T-helper 17 cell (primary cell): ENCODE results near the gene IPMK. TPM values are rescaled to one million over a fixed set of nuclear protein-coding genes. Genes with fewer than 3 reads are reported as not detected.
A peak's percentile ranks its signal among the peaks of the same experiment; 100 is the strongest.

Experiments used
- ATAC-seq: fragments of 150-1000 bp; cut with Tn5 transposase; 2 replicates; pipeline ENCODE4 v1.10.0; 2021; ENCODE audit warnings: mild to moderate bottlenecking, moderate library complexity
- DNase-seq, 3 donors: peaks; one replicate each; pipeline versions ENCODE4 v3.0.0 to v3.0.0-alpha.2; 2020 to 2021
- H3K9me3 ChIP-seq: one replicate; pipeline ENCODE4 v1.7.0; 2013; ENCODE audit warnings: low read length, mild to moderate bottlenecking; ENCODE audit not compliant: control insufficient read depth, poor library complexity, severe bottlenecking
- H3K27ac Mint-ChIP-seq: one replicate; pipeline ENCODE4 v1.8.0; 2022; ENCODE audit warnings: mild to moderate bottlenecking, moderate library complexity, mixed read lengths
- H3K27me3 Mint-ChIP-seq: one replicate; pipeline ENCODE4 v1.8.0; 2022; ENCODE audit warnings: mixed read lengths
- H3K36me3 Mint-ChIP-seq: one replicate; pipeline ENCODE4 v1.8.0; 2022; ENCODE audit warnings: low read depth, mixed read lengths
- H3K4me1 Mint-ChIP-seq: one replicate; pipeline ENCODE4 v1.8.0; 2022; ENCODE audit warnings: mild to moderate bottlenecking, mixed read lengths
- H3K4me3 Mint-ChIP-seq: one replicate; pipeline ENCODE4 v1.8.0; 2022; ENCODE audit warnings: mild to moderate bottlenecking, moderate library complexity, mixed read lengths
- total RNA-seq, 4 donors: library from RNA in 2 of 4; stranded (reverse) in 2 of 4; gene quantifications; one replicate each; pipeline ENCODE4 v1.2.3 and lab custom pipeline; 2022 to 2026

Gene IPMK
- total RNA-seq (1 to 10 TPM; 3.5 to 3.8 TPM), total RNA-seq (lab: John Stamatoyannopoulos, UW) (14.0 to 15.3 reads per million in 2 donors)

DNA sequence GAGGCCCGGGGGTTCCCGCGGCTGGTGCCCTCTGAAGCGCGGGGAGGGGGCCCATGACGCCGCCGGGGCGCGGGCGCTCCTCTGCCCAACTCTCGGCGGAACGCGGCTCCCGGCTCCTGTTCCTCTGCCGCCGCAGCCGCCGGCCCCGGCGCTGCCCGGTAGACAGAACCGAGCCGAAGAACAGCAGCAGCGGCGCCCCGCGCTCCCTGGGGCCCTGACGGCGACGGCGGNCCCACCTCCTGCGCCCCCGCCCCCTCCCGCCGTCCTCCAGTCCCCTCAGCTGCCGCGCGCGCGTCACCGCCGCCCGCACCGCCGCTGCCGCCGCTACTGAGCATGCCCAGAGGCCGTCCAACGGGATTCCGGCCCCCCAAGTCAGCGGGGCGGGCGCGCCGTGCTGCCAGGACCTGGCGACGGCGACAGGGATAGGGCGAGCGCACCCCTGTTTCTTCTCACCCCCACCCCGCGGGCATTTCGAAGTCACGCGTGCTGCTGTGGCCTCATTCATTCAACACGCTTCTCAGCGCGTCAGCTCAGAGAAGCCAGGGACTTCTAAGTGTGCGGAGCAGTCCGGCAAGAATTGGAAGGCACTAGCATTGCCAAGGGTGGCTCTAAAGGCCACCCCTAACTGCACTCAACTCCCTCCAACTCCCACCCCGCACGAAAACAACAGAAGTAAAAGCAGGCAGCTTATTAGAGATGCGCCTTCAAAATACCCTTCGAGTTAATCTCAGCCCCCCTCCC, at the start of gene IPMK:
Gene IPMK, minus strand, starts transcription at position 182 of the 741 bp plus-strand sequence. CDS start 283 bp downstream, outside the sequence.
- H3K27ac Mint-ChIP-seq: peak within 1 kb of the TSS; percentile 95
- H3K9me3 ChIP-seq: no peaks in the 10 kb centered on the region
- DNase-seq: peak; percentile 96
- peaks cover 3% of the 10 kb centered on the region for H3K36me3 Mint-ChIP-seq
- peak; percentile 76 for ATAC-seq
- H3K4me1 Mint-ChIP-seq: peaks cover 24% of the 10 kb centered on the region
- H3K4me3 Mint-ChIP-seq: peak within 1 kb of the TSS; percentile 98
- H3K27me3 Mint-ChIP-seq: no peaks in the 10 kb centered on the region

- DNase-seq (no peak), ATAC-seq (no peak)
- H3K4me1 Mint-ChIP-seq: no peaks in the 10 kb centered on the region
- no peaks in the 10 kb centered on the region for H3K36me3 Mint-ChIP-seq
- H3K27me3 Mint-ChIP-seq: peaks cover 4% of the 10 kb centered on the region
- no peaks in the 10 kb centered on the region for H3K9me3 ChIP-seq
- H3K4me3 Mint-ChIP-seq: no peak overlapping the region
- no peak overlapping the region for H3K27ac Mint-ChIP-seq
Measured at GRCh38 chr10:58316874-58317273, 49.2 kb upstream of the IPMK start.

DNA sequence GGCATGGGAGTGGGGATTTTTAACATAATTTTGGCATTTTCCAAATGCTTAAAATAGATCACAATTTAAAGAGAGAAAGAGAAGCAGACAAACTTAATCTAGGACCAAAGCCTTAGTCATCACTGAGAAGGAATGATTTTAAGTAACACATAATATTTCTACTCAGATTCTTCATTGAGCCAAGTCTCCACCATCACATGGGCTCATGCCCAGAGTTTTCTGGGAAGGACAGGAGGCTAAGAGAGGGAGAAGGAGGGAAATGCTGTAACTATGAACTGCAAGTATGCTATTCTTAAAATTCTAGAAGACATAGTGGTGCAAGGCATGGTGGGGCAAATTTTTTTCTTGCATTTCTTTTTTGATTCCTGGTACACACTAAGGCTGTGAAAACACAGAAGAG, 43.3 kb upstream of the IPMK start:
- H3K4me1 Mint-ChIP-seq: no peaks in the 10 kb centered on the region
- no peak for DNase-seq
- no peaks in the 10 kb centered on the region for H3K9me3 ChIP-seq
- peaks cover 35% of the 10 kb centered on the region for H3K27me3 Mint-ChIP-seq
- H3K27ac Mint-ChIP-seq: no peak overlapping the region
- no peak overlapping the region for H3K4me3 Mint-ChIP-seq
- no peak for ATAC-seq
- H3K36me3 Mint-ChIP-seq: no peaks in the 10 kb centered on the region

DNA sequence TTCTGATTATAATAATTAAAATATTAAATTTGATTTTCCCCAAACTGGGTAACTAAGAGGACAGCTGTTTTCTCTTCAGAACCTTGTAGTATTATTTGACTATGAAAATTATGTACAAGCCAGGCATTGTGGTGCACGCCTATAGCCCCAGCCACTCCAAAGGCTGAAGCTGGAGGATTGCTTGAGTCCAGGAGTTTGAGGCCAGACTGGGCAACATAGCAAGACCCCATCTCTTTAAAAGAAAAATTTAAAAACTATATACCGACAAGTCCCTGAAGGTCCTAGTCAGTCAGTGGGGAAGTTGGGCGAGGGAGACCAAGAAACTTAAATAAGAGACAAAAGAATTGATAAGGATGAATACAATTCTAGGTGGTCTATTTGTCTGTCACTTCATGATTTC, 40.0 kb upstream of the IPMK start:
- Mint-ChIP-seq H3K4me1 (no peaks in the 10 kb centered on the region), H3K36me3 (peaks cover 2% of the 10 kb centered on the region), H3K27me3 (peaks cover 56% of the 10 kb centered on the region), H3K4me3 (no peak overlapping the region), H3K27ac (no peak overlapping the region)
- ATAC-seq: no peak
- no peak for DNase-seq
- no peaks in the 10 kb centered on the region for H3K9me3 ChIP-seq

DNA sequence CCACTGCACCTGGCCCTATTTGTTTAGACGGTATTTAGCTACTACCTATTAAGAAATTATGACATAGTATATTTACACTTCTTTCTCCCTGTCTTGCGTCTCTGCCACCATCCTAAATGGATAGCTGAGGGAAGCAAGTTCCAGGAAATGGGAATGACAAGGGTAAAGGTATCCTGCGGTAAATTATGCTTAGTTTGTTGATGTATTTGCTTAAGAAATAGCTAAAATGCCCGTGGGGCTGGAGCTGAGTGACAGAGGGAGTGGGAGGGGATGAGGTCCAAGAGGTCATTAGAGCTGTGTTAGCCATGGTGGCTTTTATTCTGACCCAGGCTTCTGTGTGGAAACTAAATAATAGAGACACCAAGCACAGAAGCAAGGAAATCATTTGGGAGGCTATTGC, 38.1 kb upstream of the IPMK start:
- DNase-seq (no peak), ATAC-seq (no peak)
- no peak overlapping the region for H3K4me3 Mint-ChIP-seq
- no peaks in the 10 kb centered on the region for H3K9me3 ChIP-seq
- H3K4me1 Mint-ChIP-seq: no peaks in the 10 kb centered on the region
- peaks cover 65% of the 10 kb centered on the region for H3K27me3 Mint-ChIP-seq
- H3K27ac Mint-ChIP-seq: no peak overlapping the region
- H3K36me3 Mint-ChIP-seq: peaks cover 2% of the 10 kb centered on the region

- no peaks in the 10 kb centered on the region for H3K9me3 ChIP-seq
- DNase-seq (no peak), ATAC-seq (no peak)
- Mint-ChIP-seq H3K27ac (peak overlapping the region; percentile 24), H3K27me3 (peaks cover 58% of the 10 kb centered on the region), H3K4me3 (no peak overlapping the region), H3K36me3 (peaks cover 2% of the 10 kb centered on the region), H3K4me1 (no peaks in the 10 kb centered on the region)
Measured at GRCh38 chr10:58304099-58304633, 36.5 kb upstream of the IPMK start.

DNA sequence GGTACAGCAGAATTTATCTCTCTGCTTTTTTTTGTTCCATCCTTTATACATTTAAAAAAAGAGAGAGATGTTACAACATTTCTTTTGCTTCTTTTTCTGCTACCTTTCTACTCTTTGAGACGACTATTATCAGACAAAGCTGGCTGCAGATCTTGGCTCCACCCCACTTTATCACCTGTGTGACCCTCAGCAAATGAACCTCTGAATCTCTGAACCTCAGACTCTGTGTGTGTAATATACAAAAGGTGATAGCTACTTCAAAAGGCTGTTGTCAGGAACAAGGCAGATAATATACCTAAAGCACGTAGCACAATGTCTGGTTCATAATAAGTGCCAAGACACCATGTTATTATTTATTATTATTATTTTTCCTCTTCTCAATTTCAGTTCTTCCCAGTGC, 34.6 kb upstream of the IPMK start:
- H3K36me3 Mint-ChIP-seq: peaks cover 2% of the 10 kb centered on the region
- no peak for ATAC-seq
- peaks cover 43% of the 10 kb centered on the region for H3K27me3 Mint-ChIP-seq
- no peak overlapping the region for H3K4me3 Mint-ChIP-seq
- DNase-seq: no peak
- no peak overlapping the region for H3K27ac Mint-ChIP-seq
- H3K9me3 ChIP-seq: no peaks in the 10 kb centered on the region
- no peaks in the 10 kb centered on the region for H3K4me1 Mint-ChIP-seq

DNA sequence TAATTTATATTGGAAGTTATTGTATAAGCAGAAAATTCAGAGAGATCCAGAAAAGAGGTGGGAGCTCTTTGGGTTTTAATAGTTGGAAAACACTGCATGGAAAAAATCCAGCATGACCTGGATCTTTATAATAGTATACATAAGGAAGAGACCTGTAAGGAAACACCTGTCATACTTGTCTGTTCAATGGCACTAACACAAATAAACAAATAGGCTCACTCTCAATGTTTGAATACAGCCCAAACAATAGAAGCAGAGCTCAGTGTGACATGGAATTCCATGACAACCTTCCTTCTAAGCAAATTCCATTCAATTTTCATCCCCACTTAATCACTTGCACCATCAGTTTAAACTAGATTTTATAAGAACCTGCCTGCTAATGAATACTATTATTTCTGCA, 33.0 kb upstream of the IPMK start:
- Mint-ChIP-seq H3K4me1 (no peaks in the 10 kb centered on the region), H3K27ac (no peak overlapping the region), H3K27me3 (peaks cover 27% of the 10 kb centered on the region), H3K4me3 (no peak overlapping the region), H3K36me3 (peaks cover 2% of the 10 kb centered on the region)
- DNase-seq: no peak
- no peaks in the 10 kb centered on the region for H3K9me3 ChIP-seq
- no peak for ATAC-seq

DNA sequence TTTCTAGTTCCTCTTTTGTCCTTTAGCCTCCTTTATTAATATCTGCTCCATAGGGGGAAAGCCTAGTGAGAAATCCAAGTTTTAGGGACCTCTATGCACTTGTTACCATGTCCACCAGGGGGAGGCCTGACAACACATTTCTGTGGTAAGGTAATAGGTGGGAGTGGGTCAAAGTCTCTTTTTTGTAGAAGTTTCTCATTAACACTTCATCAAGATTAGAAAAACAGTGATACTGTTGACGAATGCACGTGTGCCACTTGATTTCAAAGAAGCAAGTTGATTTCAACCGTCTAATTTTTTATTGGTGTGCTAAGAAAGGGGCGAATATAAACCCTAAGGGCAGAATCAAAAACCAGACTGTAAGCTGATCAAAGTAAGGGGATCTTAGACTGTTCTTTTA, 31.9 kb upstream of the IPMK start:
- Mint-ChIP-seq H3K36me3 (peaks cover 2% of the 10 kb centered on the region), H3K27ac (no peak overlapping the region), H3K4me1 (no peaks in the 10 kb centered on the region), H3K4me3 (no peak overlapping the region), H3K27me3 (peaks cover 25% of the 10 kb centered on the region)
- ATAC-seq: peak; percentile 92
- peak; percentile 14 to 55 (median 16) for DNase-seq
- no peaks in the 10 kb centered on the region for H3K9me3 ChIP-seq

- peaks cover 3% of the 10 kb centered on the region for H3K4me1 Mint-ChIP-seq
- no peaks in the 10 kb centered on the region for H3K9me3 ChIP-seq
- no peak overlapping the region for H3K27ac Mint-ChIP-seq
- ATAC-seq (no peak), DNase-seq (no peak)
- peaks cover 2% of the 10 kb centered on the region for H3K36me3 Mint-ChIP-seq
- no peaks in the 10 kb centered on the region for H3K27me3 Mint-ChIP-seq
- H3K4me3 Mint-ChIP-seq: no peak overlapping the region
Measured at GRCh38 chr10:58293989-58294388, 26.3 kb upstream of the IPMK start.

- Mint-ChIP-seq H3K36me3 (peaks cover 2% of the 10 kb centered on the region), H3K27ac (peak overlapping the region; percentile 74), H3K4me3 (no peak overlapping the region), H3K27me3 (no peaks in the 10 kb centered on the region), H3K4me1 (peaks cover 3% of the 10 kb centered on the region)
- ATAC-seq (peak; percentile 61), DNase-seq (no peak)
- no peaks in the 10 kb centered on the region for H3K9me3 ChIP-seq
Measured at GRCh38 chr10:58291538-58292174, 24.0 kb upstream of the IPMK start.

DNA sequence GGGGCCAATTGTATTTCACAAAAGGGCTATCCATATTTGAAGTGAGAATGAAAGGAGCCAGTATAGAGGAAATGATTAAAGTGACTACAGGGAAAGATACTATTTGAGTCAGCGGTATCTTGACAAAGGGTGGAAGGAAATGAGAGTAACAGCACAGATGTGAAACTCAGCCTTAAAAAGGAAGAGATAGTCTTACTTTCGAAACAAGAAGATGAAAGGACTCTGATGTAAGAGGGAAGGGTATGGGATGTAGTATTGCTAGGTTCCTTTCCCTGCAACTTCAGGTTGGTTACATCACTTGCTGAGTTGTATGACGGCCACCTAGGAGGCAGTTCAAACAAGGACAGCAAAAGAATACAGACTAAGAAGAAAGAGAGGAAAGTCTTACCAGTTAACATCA, 14.9 kb upstream of the IPMK start:
- Mint-ChIP-seq H3K4me3 (peak overlapping the region; percentile 61), H3K4me1 (peaks cover 18% of the 10 kb centered on the region), H3K27me3 (no peaks in the 10 kb centered on the region), H3K27ac (peak overlapping the region; percentile 56), H3K36me3 (peaks cover 2% of the 10 kb centered on the region)
- no peaks in the 10 kb centered on the region for H3K9me3 ChIP-seq
- DNase-seq: no peak
- peak; percentile 69 for ATAC-seq

DNA sequence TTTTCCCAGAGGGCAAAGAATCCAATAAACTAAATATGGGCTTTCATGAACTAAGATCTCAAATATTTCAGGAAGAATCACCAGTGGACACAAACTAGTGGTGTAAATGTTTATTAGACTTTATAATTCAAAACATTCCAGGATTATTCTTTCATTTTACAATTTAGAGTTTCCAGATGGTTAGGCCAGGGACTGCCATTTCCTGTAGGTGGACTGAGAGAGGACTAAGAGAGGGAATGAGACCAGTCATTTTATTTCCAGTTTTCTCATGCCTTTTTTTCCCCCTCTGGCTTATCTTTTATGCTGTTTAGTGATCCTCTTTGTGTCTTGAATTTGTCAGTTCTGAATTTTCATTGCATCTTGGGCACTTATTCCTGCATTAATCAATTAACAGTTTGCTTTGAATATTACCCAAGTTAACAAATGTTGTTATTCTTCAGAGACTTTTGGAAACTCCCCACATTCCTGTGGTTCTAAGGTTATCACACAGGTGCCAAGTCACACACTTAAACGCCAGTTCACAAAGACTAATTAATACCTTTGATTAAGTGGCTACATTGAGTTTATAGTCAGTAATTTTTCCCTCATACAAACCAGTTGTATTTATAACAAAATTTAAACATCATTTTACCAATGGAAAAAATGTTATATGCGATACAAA, 13.5 kb upstream of the IPMK start:
- H3K9me3 ChIP-seq: no peaks in the 10 kb centered on the region
- Mint-ChIP-seq H3K27me3 (no peaks in the 10 kb centered on the region), H3K4me1 (peaks cover 18% of the 10 kb centered on the region), H3K36me3 (peaks cover 2% of the 10 kb centered on the region), H3K27ac (no peak overlapping the region), H3K4me3 (no peak overlapping the region)
- DNase-seq (no peak), ATAC-seq (no peak)
